Hematopoietic multipotent progenitor cell treated with erythropoietin and hydrocortisone succinate and interleukin-3 and kit ligand, for 8 days (in vitro differentiated cells): Measurements from ENCODE around the gene ESR2.
"Not testable (repeated sequence)": the region's sequence is repeated elsewhere in the genome, so short reads cannot be mapped to it uniquely, and the experiment has no call there.

ENCODE experiments used
- DNase-seq: peaks from one replicate; pipeline ENCODE4 v3.0.0-alpha.2; 2015

ESR2 gene

GRCh38 chr14:64074961-64075612, 219.1 kb downstream of the ESR2 start:
- no peak for DNase-seq

- no peak for DNase-seq
Measured at GRCh38 chr14:64069634-64070359, 224.4 kb downstream of the ESR2 start.

GRCh38 chr14:64064447-64064846, 229.7 kb downstream of the ESR2 start:
- DNase-seq: no peak

GRCh38 chr14:64062381-64063115, 231.6 kb downstream of the ESR2 start:
- DNase-seq: no peak

GRCh38 chr14:64061706-64062105, 232.5 kb downstream of the ESR2 start:
- no peak for DNase-seq

- no peak for DNase-seq
Measured at GRCh38 chr14:64061115-64061514, 233.1 kb downstream of the ESR2 start.

GRCh38 chr14:64060648-64061096, 233.5 kb downstream of the ESR2 start:
- peak; percentile 38 for DNase-seq

- no peak for DNase-seq
Measured at GRCh38 chr14:64060199-64060545, 234.0 kb downstream of the ESR2 start.

GRCh38 chr14:64059454-64060198, 234.5 kb downstream of the ESR2 start:
- no peak for DNase-seq

GRCh38 chr14:64053694-64054669, 240.2 kb downstream of the ESR2 start:
- no peak for DNase-seq

- no peak for DNase-seq
Measured at GRCh38 chr14:64049616-64050381, 244.4 kb downstream of the ESR2 start.

GRCh38 chr14:64045091-64045490, 249.1 kb downstream of the ESR2 start:
- DNase-seq: no peak

GRCh38 chr14:64043296-64043695, 250.9 kb downstream of the ESR2 start:
- not testable (repeated sequence) for DNase-seq

- DNase-seq: peak; percentile 13
Measured at GRCh38 chr14:64040044-64040443, 254.1 kb downstream of the ESR2 start.

- DNase-seq: no peak
Measured at GRCh38 chr14:64038841-64039542, 255.2 kb downstream of the ESR2 start.

- DNase-seq: not testable (repeated sequence)
Measured at GRCh38 chr14:64037869-64038745, 256.1 kb downstream of the ESR2 start.

- DNase-seq: no peak
Measured at GRCh38 chr14:64035143-64035542, 259.0 kb downstream of the ESR2 start.
